A549 (cell line): ENCODE results near the gene TP53I3.

Experiments used
- BHLHE40 ChIP-seq: IDR thresholded peaks from 2 replicates; pipeline ENCODE4 v1.6.1; 2012; ENCODE audit warnings: low read depth, low read length, inconsistent platforms
- CBX8 ChIP-seq: fragments of 200-600 bp; sonication (generic); IDR thresholded peaks from 2 replicates; pipeline ENCODE4 v1.6.1; 2016
- ELK1 ChIP-seq: fragments of 150-350 bp; IDR thresholded peaks from 2 replicates; pipeline ENCODE4 v1.6.1; 2014; ENCODE audit warnings: low read depth, mild to moderate bottlenecking, low read length
- REST ChIP-seq: fragments of 200-600 bp; sonication (generic); IDR thresholded peaks from 2 replicates; pipeline ENCODE4 v1.6.1; 2016; ENCODE audit warnings: antibody characterized with exemption, mild to moderate bottlenecking, moderate library complexity

GRCh38 chr2:24121469-24121868, 36.8 kb upstream of the TP53I3 start:
- TF ChIP-seq ELK1 (no peak), REST (no peak), CBX8 (no peak), BHLHE40 (no peak)
